Prostate gland (tissue), 2 donors: ENCODE results near the gene ABHD16B.

Source experiments
- CTCF ChIP-seq, 4 experiments: fragments of 200-600 bp in 2 of 4; fragments of 450-650 bp in 2 of 4; sonication (generic) in 2 of 4; IDR thresholded peaks; 1 replicate in 3 of 4; 2 replicates in 1 of 4; pipeline ENCODE4 v1.5.1; 2016 to 2019; ENCODE audit warnings: antibody characterized with exemption in 4 of 4, mild to moderate bottlenecking in 2 of 4, moderate library complexity in 2 of 4
- POLR2A ChIP-seq: fragments of 450-650 bp; IDR thresholded peaks from one replicate; pipeline ENCODE4 v1.6.1; 2016; ENCODE audit warnings: antibody characterized with exemption, mild to moderate bottlenecking

DNA sequence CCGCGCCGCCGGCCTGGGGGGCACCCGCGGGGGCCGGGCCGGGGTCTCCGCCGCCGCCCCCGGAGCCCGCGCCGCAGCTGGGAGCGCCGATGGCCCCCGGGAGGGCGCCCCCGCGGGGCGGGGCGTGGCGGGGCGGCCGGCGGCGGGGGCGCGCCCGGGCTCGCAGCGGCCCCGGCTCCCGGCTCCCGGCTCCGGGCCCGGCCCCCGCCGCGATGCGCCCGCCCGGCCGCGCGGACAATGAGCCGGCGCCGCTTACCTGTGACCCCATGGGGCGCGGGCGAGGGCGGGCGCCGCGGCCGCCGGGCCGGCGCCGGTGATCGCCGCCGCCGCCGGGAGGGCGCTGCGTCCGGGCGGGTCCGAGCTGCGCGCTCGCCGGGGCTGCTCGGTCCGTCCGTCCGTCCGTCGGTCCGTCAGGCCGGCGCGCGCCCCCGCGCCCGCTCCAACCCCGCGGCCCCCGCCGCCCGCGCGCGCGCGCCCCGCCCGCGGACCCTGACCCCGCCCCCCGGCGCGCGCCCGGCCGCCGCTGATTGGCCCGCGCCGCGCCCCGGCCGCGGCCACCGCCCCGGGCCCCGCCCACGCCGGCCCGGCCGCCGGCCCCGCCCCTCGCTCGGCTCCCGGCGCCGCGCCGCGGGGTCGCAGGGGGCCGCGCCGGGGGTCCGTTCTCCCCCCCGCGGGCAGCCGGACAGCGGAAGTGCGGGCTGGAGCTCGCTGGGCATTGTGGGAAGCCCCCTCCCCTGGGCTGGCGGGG lies 30.3 kb upstream of the ABHD16B start, which contains the start of gene ZBTB46:
- TF ChIP-seq CTCF (IDR thresholded peaks at IDR 0.05) = no peak
- TF ChIP-seq POLR2A = no peak
